ENCODE data around the gene UBE2G1.

GRCh38 chr17:4324463-4324862, 42.0 kb downstream of the UBE2G1 start:
- TF ChIP-seq CTCF (IDR thresholded peaks at IDR 0.05) (no peak), EZH2 (IDR thresholded peaks at IDR 0.05; ENCODE audit: borderline replicate concordance, insufficient read depth, low read depth, low read length, poor library complexity, severe bottlenecking) (no peak)
